ENCODE data around the gene TCEA2. TPM values are rescaled to one million over a fixed set of nuclear protein-coding genes. Genes with fewer than 3 reads are reported as not detected.

The TCEA2 gene
- total and polyA plus RNA-seq, 2 of the 13 experiments (the other 11 are each of a cell fraction or from before 2014, with no cell fraction given), result 28.1 to 33.7 TPM

DNA sequence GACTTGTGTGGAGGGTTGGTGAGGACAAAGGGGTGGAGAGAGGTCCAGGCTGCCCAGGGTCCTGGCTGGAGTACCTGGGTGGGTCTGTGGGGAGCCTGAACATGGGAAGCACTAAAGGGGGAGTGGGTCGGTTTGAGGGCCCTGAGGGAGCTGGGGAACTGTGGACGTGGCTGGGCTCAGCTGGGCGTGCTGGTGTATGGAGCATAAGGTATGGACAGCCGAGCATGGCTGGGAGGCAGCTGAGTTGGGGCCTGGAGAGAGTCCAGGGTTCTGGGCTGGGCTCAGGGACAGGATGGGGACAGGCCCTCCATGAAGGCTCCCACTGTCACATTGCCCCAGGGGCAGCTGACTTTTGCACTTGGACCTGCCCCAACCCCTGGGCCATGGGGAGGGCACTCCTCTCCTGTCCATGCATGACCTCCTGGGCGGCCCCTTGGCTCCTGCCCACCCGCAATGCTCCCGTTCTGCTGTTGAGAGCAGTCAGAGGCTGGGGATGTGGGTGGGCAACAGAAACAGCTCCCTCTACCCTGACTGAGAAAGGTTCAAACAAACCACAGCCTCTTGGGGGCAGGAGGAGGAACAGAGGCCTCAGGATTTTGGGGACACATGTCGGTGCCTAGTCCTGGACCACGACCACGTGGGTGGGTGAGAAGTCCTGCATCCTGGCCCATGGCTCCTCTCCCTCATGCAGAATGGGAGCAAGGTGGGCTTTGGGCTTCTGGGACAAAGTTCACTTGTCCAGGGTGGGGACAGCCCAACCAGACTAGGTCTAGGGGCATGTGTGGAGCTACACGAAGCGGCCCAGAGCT is 22.6 kb upstream of the TCEA2 start (continued):
- TF ChIP-seq, protein P1, sequence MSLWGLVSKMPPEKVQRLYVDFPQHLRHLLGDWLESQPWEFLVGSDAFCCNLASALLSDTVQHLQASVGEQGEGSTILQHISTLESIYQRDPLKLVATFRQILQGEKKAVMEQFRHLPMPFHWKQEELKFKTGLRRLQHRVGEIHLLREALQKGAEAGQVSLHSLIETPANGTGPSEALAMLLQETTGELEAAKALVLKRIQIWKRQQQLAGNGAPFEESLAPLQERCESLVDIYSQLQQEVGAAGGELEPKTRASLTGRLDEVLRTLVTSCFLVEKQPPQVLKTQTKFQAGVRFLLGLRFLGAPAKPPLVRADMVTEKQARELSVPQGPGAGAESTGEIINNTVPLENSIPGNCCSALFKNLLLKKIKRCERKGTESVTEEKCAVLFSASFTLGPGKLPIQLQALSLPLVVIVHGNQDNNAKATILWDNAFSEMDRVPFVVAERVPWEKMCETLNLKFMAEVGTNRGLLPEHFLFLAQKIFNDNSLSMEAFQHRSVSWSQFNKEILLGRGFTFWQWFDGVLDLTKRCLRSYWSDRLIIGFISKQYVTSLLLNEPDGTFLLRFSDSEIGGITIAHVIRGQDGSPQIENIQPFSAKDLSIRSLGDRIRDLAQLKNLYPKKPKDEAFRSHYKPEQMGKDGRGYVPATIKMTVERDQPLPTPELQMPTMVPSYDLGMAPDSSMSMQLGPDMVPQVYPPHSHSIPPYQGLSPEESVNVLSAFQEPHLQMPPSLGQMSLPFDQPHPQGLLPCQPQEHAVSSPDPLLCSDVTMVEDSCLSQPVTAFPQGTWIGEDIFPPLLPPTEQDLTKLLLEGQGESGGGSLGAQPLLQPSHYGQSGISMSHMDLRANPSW (CRISPR knock-in tag; IDR thresholded peaks at IDR 0.05; ENCODE audit: borderline replicate concordance), result no peak
- no peak; the same call in 1 of the 2 replicates for TF ChIP-seq SALL2 (CRISPR knock-in tag; IDR thresholded peaks at IDR 0.05)
- TF ChIP-seq KAT2B (IDR thresholded peaks at IDR 0.05; ENCODE audit: borderline replicate concordance, low read depth, low read length), result no peak
- TF ChIP-seq, protein P2, sequence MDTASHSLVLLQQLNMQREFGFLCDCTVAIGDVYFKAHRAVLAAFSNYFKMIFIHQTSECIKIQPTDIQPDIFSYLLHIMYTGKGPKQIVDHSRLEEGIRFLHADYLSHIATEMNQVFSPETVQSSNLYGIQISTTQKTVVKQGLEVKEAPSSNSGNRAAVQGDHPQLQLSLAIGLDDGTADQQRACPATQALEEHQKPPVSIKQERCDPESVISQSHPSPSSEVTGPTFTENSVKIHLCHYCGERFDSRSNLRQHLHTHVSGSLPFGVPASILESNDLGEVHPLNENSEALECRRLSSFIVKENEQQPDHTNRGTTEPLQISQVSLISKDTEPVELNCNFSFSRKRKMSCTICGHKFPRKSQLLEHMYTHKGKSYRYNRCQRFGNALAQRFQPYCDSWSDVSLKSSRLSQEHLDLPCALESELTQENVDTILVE (CRISPR knock-in tag; IDR thresholded peaks at IDR 0.05), result no peak
- TF ChIP-seq ZFYVE20 (CRISPR knock-in tag; IDR thresholded peaks at IDR 0.05; ENCODE audit: borderline replicate concordance, low read depth), result peak; percentile 15; the same call in 1 of the 2 replicates
- TF ChIP-seq ZNF83 (CRISPR knock-in tag; IDR thresholded peaks at IDR 0.05; ENCODE audit: borderline replicate concordance), result no peak
- TF ChIP-seq SPEN (CRISPR knock-in tag; IDR thresholded peaks at IDR 0.05; ENCODE audit: low read depth), result no peak
- no peak for TF ChIP-seq ZNF383 (CRISPR knock-in tag; IDR thresholded peaks at IDR 0.05; ENCODE audit: borderline replicate concordance)
- TF ChIP-seq, protein P3, sequence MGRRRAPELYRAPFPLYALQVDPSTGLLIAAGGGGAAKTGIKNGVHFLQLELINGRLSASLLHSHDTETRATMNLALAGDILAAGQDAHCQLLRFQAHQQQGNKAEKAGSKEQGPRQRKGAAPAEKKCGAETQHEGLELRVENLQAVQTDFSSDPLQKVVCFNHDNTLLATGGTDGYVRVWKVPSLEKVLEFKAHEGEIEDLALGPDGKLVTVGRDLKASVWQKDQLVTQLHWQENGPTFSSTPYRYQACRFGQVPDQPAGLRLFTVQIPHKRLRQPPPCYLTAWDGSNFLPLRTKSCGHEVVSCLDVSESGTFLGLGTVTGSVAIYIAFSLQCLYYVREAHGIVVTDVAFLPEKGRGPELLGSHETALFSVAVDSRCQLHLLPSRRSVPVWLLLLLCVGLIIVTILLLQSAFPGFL (CRISPR knock-in tag; IDR thresholded peaks at IDR 0.05), result 0 out of 2 replicates have a peak, but pooled peaks have one; percentile 65
- TF ChIP-seq, protein P4, sequence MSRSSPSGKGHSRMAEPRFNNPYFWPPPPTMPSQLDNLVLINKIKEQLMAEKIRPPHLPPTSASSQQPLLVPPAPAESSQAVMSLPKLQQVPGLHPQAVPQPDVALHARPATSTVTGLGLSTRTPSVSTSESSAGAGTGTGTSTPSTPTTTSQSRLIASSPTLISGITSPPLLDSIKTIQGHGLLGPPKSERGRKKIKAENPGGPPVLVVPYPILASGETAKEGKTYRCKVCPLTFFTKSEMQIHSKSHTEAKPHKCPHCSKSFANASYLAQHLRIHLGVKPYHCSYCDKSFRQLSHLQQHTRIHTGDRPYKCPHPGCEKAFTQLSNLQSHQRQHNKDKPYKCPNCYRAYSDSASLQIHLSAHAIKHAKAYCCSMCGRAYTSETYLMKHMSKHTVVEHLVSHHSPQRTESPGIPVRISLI (CRISPR knock-in tag; IDR thresholded peaks at IDR 0.05; ENCODE audit: borderline replicate concordance), result no peak; the same call in 1 of the 2 replicates
- TF ChIP-seq, protein P5, sequence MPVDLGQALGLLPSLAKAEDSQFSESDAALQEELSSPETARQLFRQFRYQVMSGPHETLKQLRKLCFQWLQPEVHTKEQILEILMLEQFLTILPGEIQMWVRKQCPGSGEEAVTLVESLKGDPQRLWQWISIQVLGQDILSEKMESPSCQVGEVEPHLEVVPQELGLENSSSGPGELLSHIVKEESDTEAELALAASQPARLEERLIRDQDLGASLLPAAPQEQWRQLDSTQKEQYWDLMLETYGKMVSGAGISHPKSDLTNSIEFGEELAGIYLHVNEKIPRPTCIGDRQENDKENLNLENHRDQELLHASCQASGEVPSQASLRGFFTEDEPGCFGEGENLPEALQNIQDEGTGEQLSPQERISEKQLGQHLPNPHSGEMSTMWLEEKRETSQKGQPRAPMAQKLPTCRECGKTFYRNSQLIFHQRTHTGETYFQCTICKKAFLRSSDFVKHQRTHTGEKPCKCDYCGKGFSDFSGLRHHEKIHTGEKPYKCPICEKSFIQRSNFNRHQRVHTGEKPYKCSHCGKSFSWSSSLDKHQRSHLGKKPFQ (CRISPR knock-in tag; IDR thresholded peaks at IDR 0.05; ENCODE audit: insufficient replicate concordance), result no peak
- no peak; the same call in 1 of the 2 replicates for TF ChIP-seq CAMTA2 (CRISPR knock-in tag; IDR thresholded peaks at IDR 0.05; ENCODE audit: borderline replicate concordance)
- no peak for TF ChIP-seq ZNF441 (CRISPR knock-in tag; IDR thresholded peaks at IDR 0.05; ENCODE audit: borderline replicate concordance)
- no peak for TF ChIP-seq ZNF20 (CRISPR knock-in tag; IDR thresholded peaks at IDR 0.05)
- TF ChIP-seq, protein P6, sequence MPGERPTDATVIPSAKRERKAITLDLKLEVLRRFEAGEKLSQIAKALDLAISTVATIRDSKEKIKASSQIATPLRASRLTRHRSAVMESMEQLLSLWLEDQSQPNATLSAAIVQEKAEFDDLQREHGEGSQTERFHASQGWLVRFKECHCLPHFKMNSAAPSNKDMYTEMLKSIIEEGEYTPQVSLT (CRISPR knock-in tag; IDR thresholded peaks at IDR 0.05; ENCODE audit: borderline replicate concordance, low read depth), result no peak
- TF ChIP-seq ELF3 (CRISPR knock-in tag; IDR thresholded peaks at IDR 0.05), result no peak
- TF ChIP-seq ZBTB38 (CRISPR knock-in tag; IDR thresholded peaks at IDR 0.05), result peak; percentile 16; the same call in 1 of the 2 replicates
- TF ChIP-seq, protein P7, sequence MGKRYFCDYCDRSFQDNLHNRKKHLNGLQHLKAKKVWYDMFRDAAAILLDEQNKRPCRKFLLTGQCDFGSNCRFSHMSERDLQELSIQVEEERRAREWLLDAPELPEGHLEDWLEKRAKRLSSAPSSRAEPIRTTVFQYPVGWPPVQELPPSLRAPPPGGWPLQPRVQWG (CRISPR knock-in tag; IDR thresholded peaks at IDR 0.05; ENCODE audit: borderline replicate concordance, low read depth), result no peak
- TF ChIP-seq CCAR2 (optimal IDR thresholded peaks at IDR 0.05; ENCODE audit: low read depth, low read length), result no peak
